Neural cell (in vitro differentiated cells): Measurements from ENCODE around the gene SLC29A1. TPM values are rescaled to one million over a fixed set of nuclear protein-coding genes. Genes with fewer than 3 reads are reported as not detected.

Source experiments
- H2AFZ ChIP-seq: fragments of 200-600, 300-800 bp; sonication (generic), shearing (Covaris generic); 2 replicates; pipeline ENCODE4 v1.6.0; 2014; ENCODE audit warnings: low read depth, mild to moderate bottlenecking, antibody characterized with exemption, low read length, moderate library complexity
- H3F3A ChIP-seq: fragments of 200-600 bp; shearing (Covaris generic); 2 replicates; pipeline ENCODE4 v1.6.1; 2016; ENCODE audit warnings: mild to moderate bottlenecking, moderate library complexity, mixed read lengths, antibody characterized with exemption, low read length; ENCODE audit not compliant: insufficient read depth, poor library complexity, severe bottlenecking
- H3K27ac ChIP-seq: fragments of 200-600, 300-800 bp; sonication (generic), shearing (Covaris generic); 2 replicates; pipeline ENCODE4 v1.5.1; 2014; ENCODE audit warnings: mild to moderate bottlenecking, low read length, moderate library complexity
- H3K27me3 ChIP-seq: fragments of 300-800, 200-600 bp; sonication (generic), shearing (Covaris generic); 2 replicates; pipeline ENCODE4 v1.6.0; 2014; ENCODE audit warnings: mild to moderate bottlenecking, low read depth, low read length, moderate library complexity; ENCODE audit not compliant: insufficient read depth
- H3K36me3 ChIP-seq: fragments of 300-800, 200-600 bp; sonication (generic), shearing (Covaris generic); 2 replicates; pipeline ENCODE4 v1.5.1; 2014; ENCODE audit warnings: mild to moderate bottlenecking, antibody characterized with exemption, low read length, moderate library complexity; ENCODE audit not compliant: insufficient read depth
- H3K4me2 ChIP-seq: fragments of 300-800, 200-600 bp; sonication (generic), shearing (Covaris generic); 2 replicates; pipeline ENCODE4 v1.6.0; 2014; ENCODE audit warnings: mild to moderate bottlenecking, low read length
- H3K4me3 ChIP-seq: fragments of 300-800, 200-600 bp; sonication (generic), shearing (Covaris generic); 2 replicates; pipeline ENCODE4 v1.5.1; 2014; ENCODE audit warnings: mild to moderate bottlenecking, low read length, moderate library complexity
- H3K79me2 ChIP-seq: fragments of 200-600 bp; shearing (Covaris generic); replicated peaks from 2 replicates; pipeline ENCODE4 v1.6.0; 2014; ENCODE audit warnings: mild to moderate bottlenecking, low read length, moderate library complexity; ENCODE audit not compliant: insufficient read depth
- H3K9ac ChIP-seq: fragments of 300-800, 200-600 bp; sonication (generic), shearing (Covaris generic); 2 replicates; pipeline ENCODE4 v1.6.1; 2016; ENCODE audit warnings: mild to moderate bottlenecking, low read length, mixed read lengths
- H3K9me2 ChIP-seq: fragments of 200-600 bp; shearing (Covaris generic); 2 replicates; pipeline ENCODE4 v1.6.1; 2016; ENCODE audit warnings: mild to moderate bottlenecking, low read length, mixed read lengths; ENCODE audit not compliant: insufficient read depth
- H3K9me3 ChIP-seq: fragments of 200-600, 300-800 bp; sonication (generic), shearing (Covaris generic); 2 replicates; pipeline ENCODE4 v1.6.1; 2016; ENCODE audit warnings: mild to moderate bottlenecking, mixed run types, low read length, moderate library complexity, mixed read lengths
- H4K20me1 ChIP-seq: fragments of 200-600 bp; shearing (Covaris generic); 2 replicates; pipeline ENCODE4 v1.6.1; 2016; ENCODE audit warnings: mild to moderate bottlenecking, mixed run types; ENCODE audit not compliant: insufficient read depth
- CTCF ChIP-seq: fragments of 450-650 bp; IDR thresholded peaks from 2 replicates; pipeline ENCODE4 v1.5.1; 2014; ENCODE audit warnings: antibody characterized with exemption, mild to moderate bottlenecking, moderate library complexity; ENCODE audit not compliant: poor library complexity, severe bottlenecking
- EP300 ChIP-seq: fragments of 450-650 bp; conservative IDR thresholded peaks from 2 replicates; pipeline ENCODE4 v1.6.1; 2014; ENCODE audit warnings: antibody characterized with exemption, mild to moderate bottlenecking, moderate library complexity; ENCODE audit not compliant: poor library complexity, severe bottlenecking
- EZH2 ChIP-seq: fragments of 200-600, 300-800 bp; shearing (Covaris generic), sonication (generic); IDR thresholded peaks from 2 replicates; pipeline ENCODE4 v1.6.1; 2014; ENCODE audit warnings: antibody characterized with exemption, low read length, borderline replicate concordance, mild to moderate bottlenecking; ENCODE audit not compliant: insufficient read depth, poor library complexity, severe bottlenecking
- MXI1 ChIP-seq: fragments of 450-650 bp; conservative IDR thresholded peaks from 2 replicates; pipeline ENCODE4 v1.6.1; 2014; ENCODE audit warnings: antibody characterized with exemption, mild to moderate bottlenecking; ENCODE audit not compliant: poor library complexity, severe bottlenecking
- POLR2AphosphoS5 ChIP-seq: IDR thresholded peaks from 2 replicates; pipeline ENCODE4 v1.6.1; 2012
- RAD21 ChIP-seq: fragments of 450-650 bp; conservative IDR thresholded peaks from 2 replicates; pipeline ENCODE4 v1.6.1; 2014; ENCODE audit warnings: antibody characterized with exemption, mild to moderate bottlenecking, moderate library complexity
- SMC3 ChIP-seq: fragments of 450-650 bp; conservative IDR thresholded peaks from 2 replicates; pipeline ENCODE4 v1.6.1; 2014; ENCODE audit warnings: antibody characterized with exemption, mild to moderate bottlenecking, moderate library complexity; ENCODE audit not compliant: poor library complexity
- TAF1 ChIP-seq: IDR thresholded peaks from 2 replicates; pipeline ENCODE4 v1.6.1; 2012; ENCODE audit warnings: low read depth
- polyA plus RNA-seq: library from polyadenylated mRNA; depleted of rRNA; stranded (reverse); fragments of >200 nt; gene quantifications from 2 replicates; pipeline ENCODE4 v1.2.3, GENCODE V29; 2014
- TF ChIP-seq, protein P1 (sequence below): IDR thresholded peaks from 2 replicates; pipeline ENCODE4 v1.6.1; 2012; ENCODE audit warnings: borderline replicate concordance

The SLC29A1 gene
- polyA plus RNA-seq, 1 donor from 2014 or later, result 18.9 TPM

DNA sequence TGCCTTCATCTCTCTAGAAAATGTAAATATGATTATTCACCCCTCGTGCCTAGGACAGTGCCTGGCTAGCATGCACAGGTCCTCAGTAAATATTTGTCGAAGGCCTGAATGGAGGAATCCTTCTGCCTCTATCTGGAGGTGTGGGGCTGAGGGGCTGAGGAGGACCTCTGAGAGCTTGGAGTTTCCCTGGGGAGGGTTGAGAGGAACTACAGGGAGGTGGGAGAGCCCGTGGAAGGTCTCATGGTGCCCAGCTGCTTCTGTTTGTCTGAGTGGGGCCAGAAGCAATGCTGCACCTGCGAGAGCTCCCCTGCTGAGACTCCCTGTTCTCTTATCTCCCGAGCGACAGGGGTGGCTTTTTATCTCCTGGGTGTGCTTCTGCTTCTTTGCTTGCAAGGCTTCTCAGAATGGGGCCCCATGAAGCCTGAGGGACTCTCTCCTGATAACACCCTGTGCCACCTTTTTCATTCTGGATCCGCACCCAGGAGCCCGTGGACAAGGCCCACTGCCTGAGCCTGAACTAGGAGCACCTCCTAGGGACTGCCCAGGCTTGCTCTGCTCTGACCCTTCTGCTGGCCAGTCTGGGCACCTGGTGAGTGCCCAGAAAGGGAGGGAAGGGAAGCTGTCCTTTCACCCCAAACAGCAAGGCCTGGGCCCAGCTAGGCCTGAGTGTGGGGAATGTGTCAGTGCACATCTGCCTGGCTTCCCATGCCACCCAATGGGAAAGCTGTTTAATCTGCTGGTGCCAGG lies 2.4 kb downstream of the SLC29A1 start:
- Histone ChIP-seq H2AFZ (no peak overlapping the region), H3K9me3 (no peaks in the 10 kb centered on the region), H3K79me2 (peaks cover 3% of the 10 kb centered on the region), H3K27me3 (no peaks in the 10 kb centered on the region), H3K9ac (peak overlapping the region; percentile 62), H3K27ac (peak overlapping the region; percentile 75), H3K4me3 (peak overlapping the region; percentile 57), H3F3A (no peaks in the 10 kb centered on the region), H3K9me2 (no peaks in the 10 kb centered on the region), H3K36me3 (no peaks in the 10 kb centered on the region), H4K20me1 (no peaks in the 10 kb centered on the region), H3K4me2 (peak overlapping the region; percentile 65)
- TF ChIP-seq, protein P1, sequence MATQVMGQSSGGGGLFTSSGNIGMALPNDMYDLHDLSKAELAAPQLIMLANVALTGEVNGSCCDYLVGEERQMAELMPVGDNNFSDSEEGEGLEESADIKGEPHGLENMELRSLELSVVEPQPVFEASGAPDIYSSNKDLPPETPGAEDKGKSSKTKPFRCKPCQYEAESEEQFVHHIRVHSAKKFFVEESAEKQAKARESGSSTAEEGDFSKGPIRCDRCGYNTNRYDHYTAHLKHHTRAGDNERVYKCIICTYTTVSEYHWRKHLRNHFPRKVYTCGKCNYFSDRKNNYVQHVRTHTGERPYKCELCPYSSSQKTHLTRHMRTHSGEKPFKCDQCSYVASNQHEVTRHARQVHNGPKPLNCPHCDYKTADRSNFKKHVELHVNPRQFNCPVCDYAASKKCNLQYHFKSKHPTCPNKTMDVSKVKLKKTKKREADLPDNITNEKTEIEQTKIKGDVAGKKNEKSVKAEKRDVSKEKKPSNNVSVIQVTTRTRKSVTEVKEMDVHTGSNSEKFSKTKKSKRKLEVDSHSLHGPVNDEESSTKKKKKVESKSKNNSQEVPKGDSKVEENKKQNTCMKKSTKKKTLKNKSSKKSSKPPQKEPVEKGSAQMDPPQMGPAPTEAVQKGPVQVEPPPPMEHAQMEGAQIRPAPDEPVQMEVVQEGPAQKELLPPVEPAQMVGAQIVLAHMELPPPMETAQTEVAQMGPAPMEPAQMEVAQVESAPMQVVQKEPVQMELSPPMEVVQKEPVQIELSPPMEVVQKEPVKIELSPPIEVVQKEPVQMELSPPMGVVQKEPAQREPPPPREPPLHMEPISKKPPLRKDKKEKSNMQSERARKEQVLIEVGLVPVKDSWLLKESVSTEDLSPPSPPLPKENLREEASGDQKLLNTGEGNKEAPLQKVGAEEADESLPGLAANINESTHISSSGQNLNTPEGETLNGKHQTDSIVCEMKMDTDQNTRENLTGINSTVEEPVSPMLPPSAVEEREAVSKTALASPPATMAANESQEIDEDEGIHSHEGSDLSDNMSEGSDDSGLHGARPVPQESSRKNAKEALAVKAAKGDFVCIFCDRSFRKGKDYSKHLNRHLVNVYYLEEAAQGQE, result no peak
- TF ChIP-seq RAD21 (no peak), EP300 (no peak), CTCF (no peak), SMC3 (no peak), TAF1 (no peak), EZH2 (no peak), MXI1 (no peak), POLR2AphosphoS5 (no peak)

GRCh38 chr6:44226368-44227147 lies 3.2 kb downstream of the SLC29A1 start:
- Histone ChIP-seq H2AFZ (peak overlapping the region; percentile 78), H3K9me3 (no peaks in the 10 kb centered on the region), H3K9ac (peak overlapping the region; percentile 62), H3F3A (no peaks in the 10 kb centered on the region), H3K79me2 (peaks cover 3% of the 10 kb centered on the region), H3K9me2 (no peaks in the 10 kb centered on the region), H4K20me1 (no peaks in the 10 kb centered on the region), H3K4me3 (peak overlapping the region; percentile 57), H3K27me3 (no peaks in the 10 kb centered on the region), H3K4me2 (peak overlapping the region; percentile 65), H3K36me3 (no peaks in the 10 kb centered on the region), H3K27ac (peak overlapping the region; percentile 75)
- TF ChIP-seq EP300, result no peak
- TF ChIP-seq, protein P1, result peak; percentile 78
